GM21619 (cell line): ENCODE data around the gene ORMDL1.
"Not testable (repeated sequence)": the region's sequence is repeated elsewhere in the genome, so short reads cannot be mapped to it uniquely, and the experiment has no call there.

Experiments used
- ATAC-seq: cut with Tn5 transposase; IDR thresholded peaks from one replicate; pipeline ENCODE4 v1.9.1; 2021; ENCODE audit not compliant: unreplicated experiment

The ORMDL1 gene

GRCh38 chr2:189772212-189772611 is 11.9 kb downstream of the ORMDL1 start:
- no peak for ATAC-seq

- ATAC-seq = no peak
Measured at GRCh38 chr2:189770590-189771322, 13.4 kb downstream of the ORMDL1 start.

GRCh38 chr2:189763908-189764661 is 20.1 kb downstream of the ORMDL1 start:
- ATAC-seq = no peak

DNA sequence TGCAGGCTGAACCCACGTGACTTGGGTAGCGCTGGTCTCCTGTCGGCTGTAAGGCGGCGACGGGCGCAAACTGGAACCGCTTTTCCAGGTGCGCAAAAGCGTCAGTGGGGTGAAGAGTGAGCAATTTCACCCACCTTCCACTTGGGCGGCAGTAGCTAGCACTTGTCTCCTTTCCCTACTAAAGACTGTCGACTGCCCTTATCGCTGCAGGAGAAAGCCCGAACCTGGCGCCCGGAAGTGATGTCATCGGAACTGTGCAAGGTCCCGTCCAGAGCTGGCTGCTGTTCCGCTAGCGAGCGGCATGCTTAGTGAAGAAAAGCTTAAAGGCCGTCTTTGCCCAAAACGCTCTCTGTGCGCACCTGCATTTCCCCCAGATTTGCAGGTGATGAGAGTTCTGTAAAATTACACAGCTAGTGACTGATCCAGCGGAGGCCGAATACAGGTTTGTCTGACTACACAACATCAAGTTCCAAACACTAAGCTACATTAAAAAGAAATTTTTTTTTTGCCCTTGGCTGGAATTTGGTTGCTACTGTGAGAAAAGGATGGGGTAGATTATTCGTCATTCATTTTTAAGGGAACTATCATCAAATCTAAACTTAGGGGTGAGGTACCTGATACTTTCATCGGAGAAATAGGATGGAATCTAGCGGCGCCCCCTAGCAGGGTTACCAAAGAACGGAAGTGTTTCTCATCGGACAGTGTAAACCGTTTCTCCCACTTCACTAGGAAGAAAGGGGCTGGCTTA is 21.4 kb downstream of the ORMDL1 start, which contains the start of gene OSGEPL1:
Gene OSGEPL1 (minus strand): TSS at position 242 of the 748 bp plus-strand sequence. CDS start 1,152 bp downstream, outside the sequence.
- ATAC-seq = peak; percentile 95

DNA sequence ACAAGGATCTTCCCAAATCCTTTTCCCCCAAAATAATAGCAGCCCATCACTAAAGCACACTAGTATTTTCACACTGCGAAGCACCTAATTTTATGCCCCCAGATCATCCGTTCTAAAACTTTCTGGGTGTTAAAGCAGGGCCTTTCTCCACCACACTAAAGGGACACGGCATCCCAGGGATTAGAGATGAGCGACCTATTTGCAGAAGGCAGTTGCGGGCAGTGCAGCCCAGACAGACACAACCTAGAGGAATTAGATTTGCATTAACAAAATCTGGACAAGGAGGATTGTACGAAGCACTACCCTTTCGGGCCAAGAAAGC is 21.9 kb downstream of the ORMDL1 start:
- ATAC-seq = no peak

GRCh38 chr2:189760154-189760553 is 24.0 kb downstream of the ORMDL1 start:
- not testable (repeated sequence) for ATAC-seq

DNA sequence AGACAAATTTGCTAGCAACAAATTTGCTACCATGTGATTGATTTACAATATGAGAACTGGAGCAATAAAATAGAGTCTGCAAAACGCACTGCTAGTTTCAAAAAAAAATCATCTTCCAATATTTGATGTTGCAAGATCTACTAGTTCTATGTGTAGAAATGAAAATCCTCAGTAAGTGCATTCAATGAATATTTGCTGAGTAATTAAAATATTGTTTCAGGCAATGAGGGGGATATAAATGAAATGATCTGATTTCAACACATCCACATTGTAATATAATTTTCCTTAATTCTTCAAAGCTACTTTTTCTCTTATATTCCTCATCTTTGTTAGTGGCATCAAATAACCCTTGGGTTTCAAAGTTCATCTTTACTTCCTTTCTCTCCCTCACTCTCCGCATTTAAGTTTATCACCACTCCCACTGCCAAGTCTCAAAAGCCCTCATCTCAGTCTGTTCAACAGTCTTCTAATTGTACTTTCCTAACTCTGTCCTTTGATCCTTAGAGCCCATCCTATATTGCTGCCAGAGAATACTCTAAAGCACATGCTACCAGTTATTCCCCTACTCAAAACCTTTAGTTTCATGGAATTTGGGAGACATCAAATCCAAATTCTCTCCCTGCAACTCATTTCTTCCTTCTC is 27.7 kb downstream of the ORMDL1 start:
- ATAC-seq = no peak

DNA sequence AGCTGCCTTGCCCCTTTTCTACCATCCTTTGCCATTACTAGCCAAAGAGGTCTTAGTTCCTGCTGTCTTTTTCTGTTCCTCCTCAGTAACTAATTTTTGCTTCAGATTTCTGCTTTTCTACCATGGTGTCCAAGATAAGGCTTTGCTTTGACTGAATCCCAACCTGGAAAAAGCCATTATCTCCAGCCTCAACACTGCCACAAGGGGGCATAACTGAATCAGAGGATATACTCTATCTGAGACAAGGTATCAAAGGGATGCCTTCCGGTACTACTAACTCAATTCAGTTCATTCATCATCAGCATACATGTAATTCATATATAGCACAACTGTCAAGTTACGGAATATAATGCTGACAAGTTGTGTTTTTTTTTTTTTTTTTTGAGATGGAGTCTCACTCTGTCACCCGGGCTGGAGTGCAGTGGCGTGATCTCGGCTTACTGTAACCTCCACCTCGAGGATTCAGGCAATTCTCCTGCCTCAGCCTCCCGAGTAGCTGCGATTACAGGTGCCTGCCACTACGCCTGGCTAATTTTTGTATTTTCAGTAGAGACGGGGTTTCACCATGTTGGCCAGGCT is 33.0 kb downstream of the ORMDL1 start:
- peak; percentile 65 for ATAC-seq

GRCh38 chr2:189729430-189729829 is 54.7 kb downstream of the ORMDL1 start:
- ATAC-seq = no peak

DNA sequence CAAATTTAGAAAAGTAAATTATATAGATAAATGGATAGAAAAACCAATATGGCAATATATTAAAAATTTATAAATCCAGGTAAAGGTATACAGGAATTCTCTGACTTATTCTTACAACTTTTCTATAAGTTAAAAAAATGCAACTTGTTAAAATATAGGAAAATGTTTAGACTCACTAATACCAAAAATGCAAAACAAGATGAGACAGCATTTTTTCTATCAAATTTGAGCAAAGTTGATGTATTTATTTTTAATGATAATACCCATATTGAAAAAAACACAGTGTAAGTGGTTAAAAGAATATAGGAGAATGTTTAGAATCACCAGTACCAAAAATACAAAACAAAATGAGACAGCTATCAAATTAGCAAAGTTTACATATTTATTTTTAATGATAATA is 57.3 kb downstream of the ORMDL1 start:
- no peak for ATAC-seq

DNA sequence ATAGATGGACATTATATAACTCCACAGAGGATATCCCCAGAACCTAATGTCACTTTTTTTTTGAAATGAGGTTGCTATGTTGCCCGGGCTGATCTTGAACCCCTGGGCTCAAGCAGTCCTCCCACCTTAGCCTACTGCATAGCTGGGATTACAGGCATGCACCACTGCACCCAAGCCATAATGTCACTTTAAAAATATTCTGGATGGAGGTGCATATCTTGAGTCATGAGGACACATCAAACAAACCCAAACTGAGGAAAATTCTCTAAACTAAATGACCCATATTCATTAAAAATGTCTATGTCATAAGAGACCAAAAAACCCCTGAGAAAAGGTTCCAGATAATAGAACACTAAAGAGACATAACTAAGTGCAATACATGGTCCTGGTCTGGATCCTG is 57.9 kb downstream of the ORMDL1 start:
- no peak for ATAC-seq

DNA sequence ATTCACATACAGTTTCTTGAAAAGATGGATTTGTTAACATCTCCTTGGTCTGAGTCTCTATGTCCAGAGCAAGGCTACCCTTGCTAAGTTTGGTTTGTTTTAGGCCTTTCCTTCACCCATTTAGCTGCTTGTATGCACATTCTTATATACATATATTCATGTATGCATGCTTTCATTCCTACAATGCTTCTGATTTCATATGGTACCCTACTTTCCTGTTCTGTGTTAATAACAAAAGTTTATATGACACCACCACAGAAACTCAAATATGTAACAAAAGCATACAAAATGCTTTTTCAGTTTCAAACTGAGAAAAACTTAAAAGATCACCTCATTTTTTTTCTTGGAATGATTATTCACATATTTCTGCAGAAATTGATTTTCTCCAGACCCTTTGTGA is 60.9 kb downstream of the ORMDL1 start:
- no peak for ATAC-seq
